ENCODE data around the gene NOTCH4.

NOTCH4 gene

DNA sequence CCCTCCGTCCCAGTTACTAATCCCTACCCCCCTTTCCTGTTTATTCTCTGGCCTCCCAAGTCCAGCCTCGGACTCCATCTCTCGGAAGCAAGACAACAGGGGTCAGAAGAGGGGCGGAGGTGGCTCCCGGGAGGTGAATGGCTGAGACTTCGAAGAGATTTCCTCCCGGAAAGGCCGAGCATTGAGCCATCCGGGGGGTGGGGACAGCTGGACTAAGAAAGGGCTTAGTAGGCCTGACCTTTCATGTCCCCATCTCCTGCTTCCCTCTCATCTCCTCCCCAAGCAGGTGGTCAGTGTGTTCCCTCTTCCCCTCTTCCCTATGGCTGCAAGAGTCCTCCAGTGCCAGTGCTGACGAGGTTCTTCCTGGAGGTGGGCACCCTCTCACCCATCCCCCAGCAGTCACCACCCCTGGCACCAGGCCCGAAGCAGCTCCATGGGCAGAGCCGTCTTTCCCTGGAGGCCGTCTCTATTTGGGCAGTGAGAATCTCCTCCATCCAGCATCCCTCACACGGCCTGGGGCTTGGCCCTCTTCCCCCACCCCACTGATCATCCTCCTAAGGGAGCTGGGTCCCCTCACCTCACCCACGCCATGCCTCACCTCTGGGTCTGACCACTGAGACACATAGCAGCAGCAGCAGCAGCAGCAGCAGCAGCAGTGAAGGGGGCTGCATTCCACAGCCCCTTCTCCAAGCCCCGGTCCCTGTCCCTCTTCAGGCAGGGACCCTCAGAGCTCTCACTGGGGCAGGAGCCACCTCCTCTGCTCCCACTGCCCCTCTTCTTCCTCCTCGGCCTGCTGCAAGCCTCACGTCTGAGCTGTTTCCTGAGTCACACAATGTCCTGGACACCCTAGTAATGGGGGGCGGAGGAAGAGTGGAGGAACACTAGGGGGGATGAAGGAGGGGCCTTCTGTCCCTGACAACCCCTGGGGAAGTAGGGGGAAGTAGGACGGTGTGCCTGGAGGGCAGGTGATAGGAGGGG, at the start of gene NOTCH4:
NOTCH4 (minus strand) TSS at position 810 of the 978 bp plus-strand sequence; CDS start at position 671, 139 bp downstream.
- TF ChIP-seq, protein P1, sequence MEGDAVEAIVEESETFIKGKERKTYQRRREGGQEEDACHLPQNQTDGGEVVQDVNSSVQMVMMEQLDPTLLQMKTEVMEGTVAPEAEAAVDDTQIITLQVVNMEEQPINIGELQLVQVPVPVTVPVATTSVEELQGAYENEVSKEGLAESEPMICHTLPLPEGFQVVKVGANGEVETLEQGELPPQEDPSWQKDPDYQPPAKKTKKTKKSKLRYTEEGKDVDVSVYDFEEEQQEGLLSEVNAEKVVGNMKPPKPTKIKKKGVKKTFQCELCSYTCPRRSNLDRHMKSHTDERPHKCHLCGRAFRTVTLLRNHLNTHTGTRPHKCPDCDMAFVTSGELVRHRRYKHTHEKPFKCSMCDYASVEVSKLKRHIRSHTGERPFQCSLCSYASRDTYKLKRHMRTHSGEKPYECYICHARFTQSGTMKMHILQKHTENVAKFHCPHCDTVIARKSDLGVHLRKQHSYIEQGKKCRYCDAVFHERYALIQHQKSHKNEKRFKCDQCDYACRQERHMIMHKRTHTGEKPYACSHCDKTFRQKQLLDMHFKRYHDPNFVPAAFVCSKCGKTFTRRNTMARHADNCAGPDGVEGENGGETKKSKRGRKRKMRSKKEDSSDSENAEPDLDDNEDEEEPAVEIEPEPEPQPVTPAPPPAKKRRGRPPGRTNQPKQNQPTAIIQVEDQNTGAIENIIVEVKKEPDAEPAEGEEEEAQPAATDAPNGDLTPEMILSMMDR (IDR thresholded peaks at IDR 0.05): no peak

DNA sequence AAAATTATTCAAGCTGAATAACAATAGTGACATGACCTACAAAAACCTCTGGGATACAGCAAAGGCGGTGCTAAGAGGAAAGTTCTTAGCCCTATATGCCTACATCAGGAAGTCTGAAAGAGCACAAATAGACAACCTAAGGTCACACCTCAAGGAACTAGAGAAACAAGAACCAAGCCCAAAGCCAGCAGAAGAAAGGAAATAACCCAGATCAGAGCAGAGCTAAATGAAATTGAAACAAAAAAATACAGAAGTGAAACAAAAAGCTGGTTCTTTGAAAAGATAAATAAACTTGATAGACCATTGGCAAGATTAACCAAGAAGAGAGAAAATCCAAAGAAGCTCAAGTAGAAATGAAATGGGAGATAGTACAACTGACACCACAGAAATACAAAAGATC, 47.6 kb upstream of the NOTCH4 start:
- TF ChIP-seq, protein P1 (IDR thresholded peaks at IDR 0.05): no peak

DNA sequence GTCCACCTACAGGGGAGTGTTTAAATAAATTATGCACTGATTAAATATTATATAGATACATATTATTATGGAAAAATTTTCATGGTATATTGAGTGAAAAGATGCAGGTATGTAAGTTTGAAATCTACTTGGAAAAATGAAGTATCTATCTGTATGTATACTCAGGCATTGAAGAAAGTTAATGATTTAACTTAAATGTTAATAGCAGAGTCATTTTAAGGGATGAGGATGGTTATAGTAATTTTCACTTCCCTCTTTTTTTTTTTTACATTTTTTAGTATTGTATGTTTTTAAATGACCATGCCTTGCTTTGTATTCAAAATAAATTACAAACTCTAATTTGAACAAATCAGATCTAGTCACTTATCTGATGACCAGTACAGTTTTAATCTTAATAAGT, 43.2 kb upstream of the NOTCH4 start:
- TF ChIP-seq, protein P1 (IDR thresholded peaks at IDR 0.05): no peak

DNA sequence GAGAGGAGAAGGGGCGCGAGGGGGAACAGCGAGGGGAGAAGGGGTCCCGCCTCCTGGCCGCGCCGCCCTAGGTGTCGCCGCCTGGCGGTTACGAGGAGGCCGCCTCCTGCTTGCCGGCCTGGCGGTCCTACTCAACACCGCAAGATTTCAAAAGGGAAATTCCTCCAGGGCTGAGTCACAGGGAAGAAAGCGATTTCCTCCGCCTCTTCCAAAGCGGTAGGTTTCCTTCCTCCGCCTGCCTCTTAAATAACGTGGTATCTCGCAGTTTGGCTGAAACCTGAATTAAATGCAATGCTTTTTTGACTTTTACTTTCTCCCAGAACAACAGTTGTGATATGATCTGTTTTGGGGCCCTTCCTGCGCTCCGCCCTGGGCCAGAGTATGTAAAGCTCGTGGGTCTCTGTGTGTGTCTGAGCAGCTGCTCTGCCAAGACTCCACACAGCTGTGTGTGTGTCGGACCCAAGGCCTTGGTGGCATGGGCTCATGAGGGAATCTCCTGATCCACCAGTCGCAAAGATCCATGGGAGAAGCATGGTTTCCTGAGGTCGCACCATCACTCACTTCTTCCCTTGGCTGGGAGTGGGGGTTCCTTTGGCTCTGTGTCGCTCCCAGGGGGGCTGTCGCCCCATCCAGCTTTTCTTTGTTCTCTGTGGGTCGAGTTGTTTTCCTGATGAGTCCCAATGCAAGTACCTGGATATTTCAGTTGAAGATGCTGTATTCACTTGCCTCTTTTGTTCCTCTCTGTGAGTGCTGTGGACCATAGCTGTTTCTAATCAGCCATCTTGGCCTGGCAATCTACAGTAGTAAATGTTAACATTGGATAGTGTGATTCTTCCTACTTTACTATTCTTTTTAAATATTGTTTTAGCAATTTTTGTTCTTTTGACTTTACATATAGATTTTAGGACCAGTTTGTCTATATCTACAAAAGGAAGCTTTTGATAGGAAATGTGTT, 31.6 kb upstream of the NOTCH4 start:
- TF ChIP-seq, protein P1 (IDR thresholded peaks at IDR 0.05): no peak

DNA sequence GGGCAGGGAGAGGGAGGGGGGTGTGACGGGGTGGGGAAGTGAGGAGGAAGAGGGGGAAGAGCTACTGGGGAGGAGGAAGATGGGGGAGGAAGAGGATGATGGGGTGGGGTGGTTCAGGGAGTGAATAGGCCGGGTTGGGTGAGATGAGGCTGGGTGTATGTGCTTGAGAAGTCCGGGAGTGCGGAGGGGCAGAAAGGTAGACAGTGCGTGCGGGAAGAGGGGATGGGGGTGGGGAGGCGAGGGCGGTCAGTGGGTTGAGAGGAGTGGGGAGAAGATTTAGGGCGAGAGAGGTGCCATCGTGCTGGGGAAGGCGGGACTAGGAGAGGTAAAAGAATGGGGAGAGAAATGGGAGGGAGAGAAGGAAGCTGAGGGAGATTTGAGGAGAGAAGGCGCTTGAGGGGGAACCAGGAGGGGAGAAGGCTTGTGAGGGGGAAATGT, 30.9 kb upstream of the NOTCH4 start:
- TF ChIP-seq, protein P1 (IDR thresholded peaks at IDR 0.05): no peak

DNA sequence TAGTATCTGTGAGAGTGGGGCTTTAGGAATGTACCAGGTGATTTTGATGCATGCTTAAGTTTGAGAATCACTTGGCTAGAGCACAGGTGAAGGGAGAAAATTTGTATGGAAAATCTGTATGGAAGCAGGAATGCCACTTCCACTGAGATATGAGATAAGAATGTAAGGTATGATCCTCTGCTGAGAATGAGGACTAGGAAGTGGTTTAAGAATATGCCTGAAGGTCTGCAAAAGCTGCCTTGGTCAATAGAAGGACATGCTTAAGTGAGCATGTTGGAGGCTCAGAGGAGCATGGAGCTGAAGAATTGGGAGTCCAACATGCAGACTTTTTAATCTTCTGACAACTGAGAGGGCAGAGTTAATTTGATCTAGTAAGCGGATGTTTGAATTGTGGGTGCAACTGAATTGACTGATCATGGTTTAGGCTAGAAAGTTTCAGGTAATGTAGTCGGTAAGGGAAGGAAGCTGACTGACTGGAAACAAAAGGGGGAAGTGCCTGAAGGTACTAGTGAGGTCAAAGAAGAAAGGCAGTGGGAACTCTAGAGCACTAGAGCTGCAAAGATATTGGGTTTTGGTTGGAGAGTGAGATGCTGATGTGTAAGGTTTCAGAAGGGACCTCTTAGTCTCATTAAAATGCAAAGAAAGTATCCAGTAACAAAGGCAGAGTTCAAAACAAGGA, 28.6 kb upstream of the NOTCH4 start:
- TF ChIP-seq, protein P1 (IDR thresholded peaks at IDR 0.05): no peak

DNA sequence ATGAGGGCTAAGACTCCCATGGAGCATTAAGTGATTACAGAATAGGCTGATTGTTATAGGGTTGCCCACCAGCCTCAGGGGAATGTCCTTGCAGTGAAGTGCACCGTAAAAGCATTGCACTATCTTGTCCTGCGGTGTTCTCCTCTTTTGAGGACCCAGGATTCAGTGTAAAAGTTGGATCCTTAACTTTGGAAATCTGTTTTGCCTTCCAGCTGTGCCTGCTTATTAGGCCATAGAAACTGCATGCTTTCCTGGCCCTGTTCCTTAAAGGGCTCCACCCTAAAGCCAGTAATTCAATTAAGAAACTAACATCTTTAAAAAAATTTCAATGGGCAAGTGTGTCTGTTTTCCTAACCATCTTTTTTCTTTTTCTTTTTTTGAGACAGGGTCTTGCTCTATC, 25.4 kb upstream of the NOTCH4 start:
- TF ChIP-seq, protein P1 (IDR thresholded peaks at IDR 0.05): no peak

Data from LNCAP (cell line).